ENCODE measurements around the gene ZBED5.

DNA sequence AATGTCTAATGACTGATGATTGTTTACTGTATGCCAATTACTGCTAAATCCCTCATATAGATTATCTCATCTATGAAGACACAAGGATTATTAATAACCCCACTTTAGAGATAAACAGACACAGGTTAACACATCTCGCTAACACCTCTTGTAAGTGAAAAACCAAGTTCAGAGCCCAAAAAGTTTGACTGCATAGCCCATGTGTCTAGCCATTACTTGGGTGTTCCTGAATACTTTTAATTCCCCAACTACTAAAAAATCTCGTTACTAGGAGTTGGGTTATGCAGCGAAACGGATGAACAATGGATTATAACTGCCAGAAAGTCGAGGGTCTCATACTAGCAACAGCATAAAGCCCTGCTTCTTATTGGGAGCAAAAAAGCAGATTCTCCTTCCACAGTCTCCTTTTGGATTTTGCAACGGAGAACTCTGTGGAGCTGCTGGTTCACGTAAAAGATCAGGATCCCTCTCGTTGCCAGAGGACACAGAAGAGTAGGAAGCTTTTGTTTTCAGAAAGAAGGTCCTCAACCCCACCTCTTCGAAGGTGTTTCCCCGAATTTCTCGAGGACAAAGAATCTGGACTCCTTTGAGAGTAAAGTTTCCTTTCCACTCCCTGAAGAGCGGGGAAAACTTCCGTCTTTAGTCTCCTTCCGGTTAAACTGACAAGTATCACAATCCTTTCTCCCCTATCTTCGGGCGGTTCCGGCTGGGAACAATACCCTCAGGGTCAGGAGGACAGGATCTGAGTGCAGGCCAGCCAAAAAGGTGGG is 979 bp downstream of the ZBED5 start:
- TF ChIP-seq, protein P1, sequence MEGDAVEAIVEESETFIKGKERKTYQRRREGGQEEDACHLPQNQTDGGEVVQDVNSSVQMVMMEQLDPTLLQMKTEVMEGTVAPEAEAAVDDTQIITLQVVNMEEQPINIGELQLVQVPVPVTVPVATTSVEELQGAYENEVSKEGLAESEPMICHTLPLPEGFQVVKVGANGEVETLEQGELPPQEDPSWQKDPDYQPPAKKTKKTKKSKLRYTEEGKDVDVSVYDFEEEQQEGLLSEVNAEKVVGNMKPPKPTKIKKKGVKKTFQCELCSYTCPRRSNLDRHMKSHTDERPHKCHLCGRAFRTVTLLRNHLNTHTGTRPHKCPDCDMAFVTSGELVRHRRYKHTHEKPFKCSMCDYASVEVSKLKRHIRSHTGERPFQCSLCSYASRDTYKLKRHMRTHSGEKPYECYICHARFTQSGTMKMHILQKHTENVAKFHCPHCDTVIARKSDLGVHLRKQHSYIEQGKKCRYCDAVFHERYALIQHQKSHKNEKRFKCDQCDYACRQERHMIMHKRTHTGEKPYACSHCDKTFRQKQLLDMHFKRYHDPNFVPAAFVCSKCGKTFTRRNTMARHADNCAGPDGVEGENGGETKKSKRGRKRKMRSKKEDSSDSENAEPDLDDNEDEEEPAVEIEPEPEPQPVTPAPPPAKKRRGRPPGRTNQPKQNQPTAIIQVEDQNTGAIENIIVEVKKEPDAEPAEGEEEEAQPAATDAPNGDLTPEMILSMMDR (IDR thresholded peaks at IDR 0.05; ENCODE audit: low read depth, low read length): no peak
- TF ChIP-seq, protein P2, sequence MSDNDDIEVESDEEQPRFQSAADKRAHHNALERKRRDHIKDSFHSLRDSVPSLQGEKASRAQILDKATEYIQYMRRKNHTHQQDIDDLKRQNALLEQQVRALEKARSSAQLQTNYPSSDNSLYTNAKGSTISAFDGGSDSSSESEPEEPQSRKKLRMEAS (IDR thresholded peaks at IDR 0.05; ENCODE audit: low read depth, low read length): no peak
- no peak for TF ChIP-seq POLR2A (IDR thresholded peaks at IDR 0.05; ENCODE audit: extremely low read depth, insufficient read length)

All from NB4 (cell line).